Skin of body (tissue), 2 donors: ENCODE measurements around the gene SMURF1. TPM values are rescaled to one million over a fixed set of nuclear protein-coding genes. Genes with fewer than 3 reads are reported as not detected.

Experiments
- DNase-seq: peaks from one replicate; lab custom pipeline; 2025; lab: John Stamatoyannopoulos, UW
- total RNA-seq: library from RNA; depleted of rRNA; stranded (reverse); fragments of >200 nt; gene quantifications from one replicate; pipeline ENCODE4 v1.2.3, GENCODE V29; 2014

The SMURF1 gene
- total RNA-seq, 1 donor from 2014 or later: 15.7 TPM

DNA sequence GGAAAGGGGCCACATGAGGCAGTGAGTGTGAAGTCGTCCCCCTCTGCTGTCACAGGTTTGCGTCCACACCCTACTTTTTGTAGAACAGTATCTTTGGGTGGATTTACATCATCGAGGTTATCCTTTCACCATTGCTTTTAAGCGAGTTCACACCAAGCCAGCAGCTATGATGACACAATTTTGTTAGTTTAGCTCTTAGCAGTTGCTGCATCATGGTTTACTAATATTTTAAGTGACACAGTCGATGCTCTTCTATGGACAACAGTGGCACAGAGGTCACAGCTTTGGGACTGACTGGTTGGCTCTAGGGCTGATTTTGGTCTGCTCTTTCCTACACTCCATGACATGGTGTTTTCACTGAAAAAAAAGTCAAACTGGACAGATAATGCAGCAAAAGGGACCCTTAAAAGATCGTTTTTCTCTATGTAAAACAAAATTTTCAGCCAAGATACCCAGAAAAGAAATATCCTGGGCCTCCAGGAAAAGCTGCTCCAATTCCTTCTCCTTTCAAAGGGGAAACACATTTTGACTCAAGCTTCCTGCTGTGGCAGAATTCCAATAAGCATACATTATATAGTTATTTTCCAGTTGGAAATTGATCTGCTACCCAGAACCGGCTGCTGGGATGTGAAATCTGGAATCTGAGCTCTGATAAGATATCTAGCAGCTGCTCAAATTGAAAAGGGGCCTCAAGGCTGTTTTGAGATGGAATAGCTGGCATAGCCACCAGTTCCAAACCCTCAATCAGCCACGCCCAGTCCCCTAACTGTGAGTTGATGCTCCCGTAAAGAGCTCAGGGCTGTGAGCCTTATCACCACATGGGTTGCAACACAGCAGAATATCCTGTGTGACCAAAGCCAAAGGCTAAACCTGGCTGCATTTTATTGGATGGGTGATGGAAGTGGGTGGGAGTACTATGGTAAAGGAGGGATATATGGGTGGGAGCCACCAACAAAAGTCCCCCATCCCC is 114.2 kb downstream of the SMURF1 start:
- no peak for DNase-seq

DNA sequence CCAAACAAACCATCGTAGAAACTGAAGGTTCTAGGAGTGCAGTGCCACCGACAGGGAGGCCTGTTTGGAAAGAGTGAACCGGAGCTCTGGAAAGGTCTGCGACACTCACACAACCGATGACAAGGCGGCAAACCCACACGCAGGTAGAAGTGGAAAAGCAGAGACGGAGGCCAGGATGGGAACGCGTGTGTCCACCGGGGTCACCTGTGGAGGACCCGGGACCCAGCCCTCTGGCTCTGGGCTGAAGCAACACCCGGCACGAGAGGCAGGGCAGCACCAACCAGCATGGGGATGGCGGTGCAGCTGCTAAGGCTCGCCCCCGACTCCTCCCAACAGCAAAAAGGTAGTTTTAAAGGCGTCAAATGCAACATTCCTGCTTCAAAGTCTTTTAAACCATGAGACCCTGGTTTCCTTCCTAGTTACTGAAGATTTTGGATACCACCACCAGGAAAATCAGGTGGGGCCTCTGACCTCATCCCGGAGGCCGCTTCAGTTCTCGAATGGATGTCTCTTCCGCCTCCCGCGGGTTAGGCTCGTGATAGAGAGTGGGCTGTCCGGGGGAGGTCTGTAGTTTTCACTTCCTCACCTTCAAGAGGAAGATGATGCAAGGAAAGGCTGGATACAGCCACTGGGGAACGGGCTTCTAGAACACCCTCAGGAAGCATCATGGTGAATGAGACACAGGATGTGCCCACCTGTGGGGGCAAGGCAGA is 115.5 kb downstream of the SMURF1 start:
- no peak for DNase-seq

GRCh38 chr7:99027841-99028240 is 116.1 kb downstream of the SMURF1 start:
- DNase-seq: no peak

GRCh38 chr7:99027241-99027640 is 116.7 kb downstream of the SMURF1 start:
- DNase-seq: no peak

DNA sequence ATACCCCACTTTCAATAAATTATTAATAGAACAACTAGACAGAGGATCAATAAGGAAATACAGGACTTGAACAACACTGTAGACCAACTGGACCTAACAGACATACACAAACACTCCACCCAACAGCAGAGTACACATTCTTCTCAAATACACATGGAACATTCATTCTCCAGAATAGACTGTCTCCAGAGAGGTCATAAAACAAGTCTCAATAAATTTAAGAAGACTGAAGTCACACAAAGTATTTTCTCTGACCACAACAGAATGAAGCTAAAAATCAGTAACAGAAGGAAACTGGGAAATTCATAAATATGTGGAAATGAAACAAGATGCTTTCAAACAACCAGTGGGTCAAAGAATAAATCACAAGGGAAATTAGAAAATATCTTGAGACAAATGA is 119.8 kb downstream of the SMURF1 start:
- DNase-seq: peak; percentile 61

- DNase-seq: no peak
These were observed 121.9 kb downstream of the SMURF1 start for GRCh38 chr7:99021941-99022560.

DNA sequence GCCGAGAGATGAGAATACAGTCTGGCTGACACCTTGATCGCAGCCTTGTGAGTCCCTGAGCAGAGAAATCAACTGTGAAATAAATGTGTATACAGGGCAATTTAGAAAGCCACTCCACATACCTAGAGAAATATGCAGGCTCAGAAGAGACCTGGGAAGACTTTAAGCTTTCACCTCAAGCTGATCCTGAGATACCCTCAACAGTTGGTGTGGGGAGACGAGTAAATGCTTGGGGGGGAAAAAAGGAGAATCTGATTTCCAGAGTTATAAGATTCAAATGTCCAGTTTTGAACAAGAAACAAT is 123.5 kb downstream of the SMURF1 start:
- DNase-seq: no peak

GRCh38 chr7:99019523-99020412 is 124.1 kb downstream of the SMURF1 start:
- no peak for DNase-seq

GRCh38 chr7:99016196-99016595 is 127.7 kb downstream of the SMURF1 start:
- no peak for DNase-seq

DNA sequence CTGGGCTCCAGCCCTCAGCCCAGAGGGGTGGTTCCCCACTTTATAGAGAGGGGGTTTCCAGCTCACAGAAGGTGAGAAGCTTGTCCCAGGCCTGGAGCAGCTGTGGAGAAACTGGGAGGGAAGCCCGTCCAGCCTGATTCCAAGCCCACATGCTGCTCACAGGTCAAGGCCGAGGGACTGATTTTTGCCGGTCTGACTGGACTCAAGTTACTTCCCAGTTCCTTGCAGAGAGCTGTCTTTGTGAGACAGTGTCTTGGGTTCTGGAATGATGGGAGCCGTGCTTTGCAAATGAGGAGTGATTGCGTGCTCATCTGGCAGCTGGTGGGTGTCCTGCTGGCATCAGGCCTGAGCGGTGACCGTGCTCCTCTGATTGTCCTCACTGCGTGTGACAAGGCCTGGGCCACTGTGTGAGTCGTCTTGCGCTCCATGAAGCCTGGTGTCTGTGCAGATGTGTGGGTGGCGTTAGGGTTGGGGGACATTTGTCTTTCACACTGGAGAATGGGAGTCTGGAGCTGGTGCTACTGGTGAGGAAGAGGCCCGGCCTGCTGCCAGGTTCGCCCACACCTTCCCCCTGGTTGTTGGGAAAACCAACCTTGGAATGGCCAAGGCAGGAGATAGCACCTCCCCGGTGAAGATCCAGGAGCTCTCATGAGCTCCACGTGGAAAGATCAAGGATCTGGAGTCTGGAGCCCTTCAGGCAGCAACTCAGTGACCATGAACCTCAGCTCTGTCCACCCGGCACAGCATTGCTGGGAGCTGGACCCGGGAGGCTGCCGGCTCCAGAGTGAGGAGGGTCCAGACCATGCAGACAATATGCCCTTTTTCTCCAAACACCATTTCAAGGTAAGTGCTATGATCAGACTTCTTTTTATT is 129.6 kb downstream of the SMURF1 start:
- DNase-seq: no peak

DNA sequence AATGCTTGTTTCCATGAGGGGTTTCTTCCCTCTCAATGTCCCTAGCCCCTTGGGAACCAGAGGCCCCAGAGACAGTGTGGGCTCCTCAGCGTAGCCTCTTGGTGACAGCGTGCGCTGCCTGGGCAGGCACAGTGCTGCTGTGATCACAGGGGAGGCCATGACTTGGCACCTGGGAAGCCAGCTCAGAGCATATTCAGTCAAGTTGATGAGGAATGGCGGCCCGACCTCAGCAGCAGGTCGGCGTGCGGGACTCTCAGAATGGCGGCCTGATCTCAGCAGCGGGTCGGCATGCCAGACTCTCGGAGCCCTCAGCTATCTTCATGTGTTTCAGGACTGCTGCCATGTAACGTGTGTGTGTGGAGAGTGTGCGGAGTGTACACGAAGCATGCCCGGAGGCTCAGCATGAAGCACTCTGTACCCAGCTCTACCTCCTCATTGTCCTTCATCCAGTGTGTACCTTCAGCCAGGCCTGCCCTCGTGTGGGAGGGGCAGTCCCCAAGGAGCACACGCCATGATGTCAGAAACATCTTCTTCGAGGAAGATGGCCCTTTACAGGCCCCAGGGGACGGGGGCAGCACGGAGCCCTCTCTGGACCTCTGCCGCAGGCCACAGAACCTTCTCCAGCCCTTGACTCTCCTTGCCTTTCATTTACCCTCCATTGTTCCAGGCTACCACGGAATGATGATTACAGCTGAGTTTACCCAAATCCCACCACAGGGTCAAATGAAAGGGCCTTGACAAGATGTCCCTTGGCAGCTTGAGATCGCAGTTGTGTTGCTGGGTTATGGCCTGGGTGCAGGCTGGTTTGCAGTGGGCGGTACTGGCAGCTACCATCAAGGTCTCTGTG is 130.4 kb downstream of the SMURF1 start:
- no peak for DNase-seq

DNA sequence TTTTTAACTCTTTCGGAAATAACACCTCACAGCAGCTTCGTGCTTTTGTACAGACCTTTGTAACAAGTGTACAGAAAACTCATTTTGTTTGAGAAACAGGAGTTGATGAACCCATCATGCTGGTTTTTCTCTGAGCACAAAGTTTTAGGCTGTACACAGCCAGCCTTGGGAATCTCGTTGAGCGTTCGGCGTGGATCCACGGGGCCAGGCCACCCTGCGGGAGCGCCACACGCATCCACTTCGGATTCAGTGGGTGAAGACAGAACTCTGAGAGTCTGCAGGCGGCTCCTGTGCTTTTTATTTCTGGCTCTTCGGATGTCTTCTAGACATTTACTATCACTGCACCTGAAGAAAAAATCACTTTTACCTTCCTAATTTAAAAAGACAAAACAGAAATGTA is 131.2 kb downstream of the SMURF1 start:
- no peak for DNase-seq

DNA sequence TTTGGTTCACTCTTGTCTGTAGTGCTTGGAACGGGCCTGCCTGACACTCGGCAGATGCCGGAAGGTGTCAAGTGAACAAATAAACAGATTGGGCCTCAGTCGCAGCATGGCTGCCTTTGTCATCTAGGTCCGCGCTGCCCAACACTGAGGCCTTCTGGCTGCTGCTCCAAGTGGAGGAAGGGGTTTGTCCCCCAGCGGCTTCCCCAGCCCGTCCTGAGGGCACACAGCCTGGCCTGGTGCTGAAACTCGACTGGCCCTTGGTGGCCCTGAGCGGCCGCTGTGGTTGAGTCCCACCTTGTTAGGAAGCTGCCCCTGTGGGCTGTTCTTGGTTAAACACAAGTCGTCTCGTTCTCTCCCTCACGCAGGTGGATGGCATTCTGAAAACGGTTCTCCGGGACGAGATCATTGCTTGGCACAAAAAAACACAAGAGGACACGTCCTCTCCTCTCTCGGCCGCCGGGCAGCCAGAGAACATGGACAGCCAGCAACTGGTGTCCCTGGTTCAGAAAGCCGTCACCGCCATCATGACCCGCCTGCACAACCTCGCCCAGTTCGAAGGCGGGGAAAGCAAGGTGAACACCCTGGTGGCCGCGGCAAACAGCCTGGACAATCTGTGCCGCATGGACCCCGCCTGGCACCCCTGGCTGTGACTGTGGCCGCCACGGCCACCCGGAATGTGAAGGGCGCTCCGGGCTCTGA is 132.1 kb downstream of the SMURF1 start:
- DNase-seq: no peak

DNA sequence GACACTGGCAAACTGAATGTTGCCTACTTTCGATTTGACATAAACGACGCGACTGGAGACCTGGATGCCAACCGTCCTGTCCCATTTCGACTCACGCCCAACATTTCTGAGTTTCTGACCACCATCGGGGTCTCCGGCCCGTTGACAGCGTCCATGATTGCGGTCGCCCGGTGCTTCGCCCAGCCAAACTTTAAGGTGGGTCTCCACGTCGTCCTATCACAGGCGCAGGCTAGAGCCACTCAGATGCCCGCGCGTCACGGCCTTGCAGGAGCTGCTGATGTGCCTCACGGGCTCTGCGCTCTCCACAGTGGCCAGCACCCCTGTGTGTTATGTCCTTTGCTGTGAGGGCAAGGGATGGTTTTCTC is 132.6 kb downstream of the SMURF1 start:
- DNase-seq: no peak

DNA sequence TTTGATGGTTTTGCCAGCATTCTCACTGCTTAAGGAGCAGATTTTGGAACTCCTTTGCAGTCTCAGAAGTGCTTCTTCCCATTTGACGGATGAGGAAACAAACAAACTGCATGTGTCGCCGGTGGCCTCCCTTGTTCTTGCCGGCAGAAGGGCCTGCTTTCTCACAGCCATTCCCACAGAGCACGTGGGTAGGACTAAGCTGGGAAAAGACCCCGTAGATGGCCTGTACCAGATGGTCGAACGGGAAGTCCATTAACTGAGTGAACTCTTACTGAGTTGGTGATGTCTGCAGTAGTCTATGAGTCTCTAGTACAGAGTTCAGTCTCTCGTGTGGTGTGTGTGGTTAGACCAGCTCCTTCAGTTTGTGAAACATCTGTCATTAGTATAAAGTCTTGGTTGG is 133.6 kb downstream of the SMURF1 start:
- DNase-seq: no peak

DNA sequence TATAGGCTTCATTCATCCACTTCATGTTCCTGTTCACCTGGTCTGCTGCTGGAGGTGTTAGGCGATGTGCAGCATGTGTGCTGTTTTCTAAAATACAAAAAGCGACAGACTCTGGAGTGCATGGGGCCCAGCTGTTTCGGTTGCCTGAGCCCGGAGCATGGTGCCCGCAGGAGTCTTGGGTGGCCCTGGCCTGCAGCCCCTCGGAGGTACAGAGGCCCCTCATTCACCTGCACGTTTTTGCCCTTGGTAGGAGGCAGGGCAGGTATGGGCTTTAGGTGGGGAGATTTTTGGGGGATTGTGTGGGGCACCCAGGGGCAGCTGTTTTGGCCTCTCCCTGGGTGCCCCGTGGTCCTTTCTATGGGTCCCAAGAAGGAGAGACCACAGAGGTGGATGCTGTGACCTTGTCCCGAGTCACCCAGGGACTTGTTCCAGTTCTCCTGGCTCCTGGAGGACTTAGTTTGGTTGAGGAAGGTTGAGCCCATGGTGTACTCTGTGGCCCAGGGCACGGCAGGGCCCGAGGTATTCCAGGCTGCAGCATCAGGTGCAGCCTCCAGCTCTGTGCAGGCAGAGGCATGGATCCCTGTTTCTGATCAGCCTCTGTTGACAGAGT is 134.9 kb downstream of the SMURF1 start:
- no peak for DNase-seq

DNA sequence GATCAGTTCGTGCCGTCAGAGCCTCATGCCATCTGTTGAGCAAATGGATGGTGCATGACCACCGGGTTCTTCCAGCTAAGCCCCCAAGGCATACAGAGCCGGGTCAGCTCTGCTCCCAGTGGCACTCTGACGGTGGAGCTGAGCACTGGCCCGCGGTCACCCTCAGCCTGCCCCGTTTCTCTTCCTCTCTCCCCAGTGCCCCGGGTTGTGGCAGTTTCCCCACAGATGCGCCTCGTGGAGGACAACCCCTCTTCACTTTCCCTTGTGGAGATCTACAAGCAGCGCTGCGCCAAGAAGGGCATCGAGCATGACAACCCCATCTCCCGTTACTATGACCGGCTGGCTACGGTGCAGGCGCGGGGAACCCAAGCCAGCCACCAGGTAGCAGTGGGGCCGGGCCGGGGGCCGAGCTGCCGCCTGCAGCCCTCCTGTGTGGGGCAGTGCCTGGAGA is 135.7 kb downstream of the SMURF1 start:
- no peak for DNase-seq

DNA sequence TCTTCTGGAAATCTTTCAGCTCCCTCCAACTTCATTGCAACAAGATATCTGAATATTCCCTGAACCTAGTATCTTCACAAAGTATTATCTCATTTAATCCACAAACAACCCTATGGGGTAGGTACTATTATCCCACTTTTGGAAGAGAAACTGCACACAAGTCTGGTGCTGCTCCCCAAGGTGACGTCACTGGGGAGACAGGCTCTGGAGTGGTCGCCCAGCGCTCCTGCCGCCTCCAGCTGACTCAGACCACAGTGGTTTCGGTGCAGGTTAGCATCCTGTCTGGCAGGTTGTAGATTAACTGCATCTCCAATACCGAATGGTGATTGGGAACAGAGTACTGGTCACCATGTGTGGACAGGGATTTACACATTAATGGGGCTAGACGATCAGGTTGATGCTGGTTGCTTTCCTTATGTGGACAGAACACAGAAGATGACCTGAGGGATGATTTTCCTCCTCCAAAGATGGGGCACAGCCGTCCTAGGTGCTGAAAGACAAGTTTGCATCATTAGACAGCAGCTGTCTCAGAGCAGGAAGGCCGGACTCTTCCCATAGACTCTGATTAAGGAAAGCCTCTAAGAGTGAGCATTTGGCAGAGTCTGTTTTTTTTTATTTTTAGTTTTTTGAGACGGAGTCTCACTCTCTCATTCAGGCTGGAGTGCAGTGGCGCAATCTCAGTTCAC is 137.0 kb downstream of the SMURF1 start:
- DNase-seq: no peak
